HG03571 (cell line): Measurements from ENCODE around the gene NRCAM.
A peak's percentile ranks its signal among the peaks of the same experiment; 100 is the strongest.
"Not testable (repeated sequence)": the region's sequence is repeated elsewhere in the genome, so short reads cannot be mapped to it uniquely, and the experiment has no call there.

Experiments
- ATAC-seq: cut with Tn5 transposase; IDR thresholded peaks from one replicate; pipeline ENCODE4 v1.9.1; 2021; ENCODE audit not compliant: unreplicated experiment

NRCAM gene

DNA sequence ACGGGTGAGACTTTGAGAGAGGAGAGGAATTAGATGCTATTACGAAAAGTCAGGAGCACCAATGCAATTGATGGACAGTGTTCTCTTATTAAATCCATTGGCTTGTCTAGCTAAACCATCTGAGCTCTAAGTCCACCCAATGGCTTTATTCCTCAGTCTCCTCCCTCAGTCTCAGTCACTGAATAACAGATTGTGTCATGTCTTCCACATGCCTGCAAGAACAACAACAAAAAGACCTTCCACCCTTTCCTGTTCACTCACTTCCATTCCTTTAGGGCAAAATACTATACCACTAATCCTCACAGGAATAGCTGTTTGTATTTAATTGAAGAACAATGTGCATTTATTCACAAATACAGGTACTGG lies 171.2 kb downstream of the NRCAM start:
- no peak for ATAC-seq

DNA sequence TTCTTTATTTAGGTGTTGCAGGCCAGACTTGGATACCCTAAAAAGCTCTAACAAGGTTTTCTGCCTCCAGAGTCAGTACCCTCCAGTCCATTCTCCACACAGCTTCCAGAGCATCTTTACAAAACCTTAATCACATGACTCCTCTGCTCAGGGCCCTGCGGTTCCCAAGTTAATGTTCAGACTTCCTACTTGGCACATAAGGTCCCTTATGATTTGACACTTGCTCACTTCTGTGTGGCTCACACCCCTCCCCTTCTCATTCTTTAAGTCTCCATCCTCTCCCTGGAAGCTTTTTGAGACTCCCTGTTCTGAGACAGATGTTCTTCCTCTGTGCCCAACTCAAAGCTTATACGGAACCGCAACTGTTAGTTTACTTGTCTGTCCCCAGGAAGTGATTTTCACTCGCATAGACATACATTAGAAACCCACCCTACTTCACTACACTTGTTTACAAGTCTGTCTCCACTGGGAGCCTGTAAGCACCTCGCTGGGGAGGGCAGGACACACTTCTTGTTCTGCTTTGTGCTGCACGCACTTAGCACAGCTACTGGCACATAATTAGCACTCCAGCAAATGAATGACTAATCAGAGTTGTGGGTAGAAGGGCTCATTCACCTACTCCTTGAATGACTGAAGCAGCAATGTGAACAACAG lies 171.8 kb downstream of the NRCAM start:
- peak; percentile 61 for ATAC-seq

- ATAC-seq: no peak
Measured at GRCh38 chr7:108283252-108283651, 173.0 kb downstream of the NRCAM start.

GRCh38 chr7:108282427-108282996 lies 173.7 kb downstream of the NRCAM start:
- no peak for ATAC-seq

DNA sequence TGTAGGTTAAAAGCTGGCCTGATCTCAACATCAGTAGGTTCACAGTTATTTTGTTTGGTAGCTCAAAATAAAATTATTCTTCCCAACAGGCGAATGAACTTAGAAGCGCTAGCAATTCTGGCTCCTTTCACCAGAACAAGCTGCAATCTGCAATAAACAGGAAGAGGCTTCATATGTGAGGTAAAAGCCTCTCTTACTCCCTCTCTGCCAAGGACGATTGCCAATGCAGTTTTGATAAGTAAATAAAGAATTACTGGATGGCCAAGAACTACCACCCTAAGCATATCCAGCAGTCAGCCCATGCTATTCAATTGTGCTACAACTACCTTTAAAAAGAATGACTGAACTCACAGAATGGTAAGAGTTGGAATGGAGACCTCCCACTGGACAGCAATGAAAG lies 176.1 kb downstream of the NRCAM start:
- no peak for ATAC-seq

GRCh38 chr7:108278776-108279175 lies 177.5 kb downstream of the NRCAM start:
- ATAC-seq: no peak

GRCh38 chr7:108278281-108278680 lies 178.0 kb downstream of the NRCAM start:
- no peak for ATAC-seq

DNA sequence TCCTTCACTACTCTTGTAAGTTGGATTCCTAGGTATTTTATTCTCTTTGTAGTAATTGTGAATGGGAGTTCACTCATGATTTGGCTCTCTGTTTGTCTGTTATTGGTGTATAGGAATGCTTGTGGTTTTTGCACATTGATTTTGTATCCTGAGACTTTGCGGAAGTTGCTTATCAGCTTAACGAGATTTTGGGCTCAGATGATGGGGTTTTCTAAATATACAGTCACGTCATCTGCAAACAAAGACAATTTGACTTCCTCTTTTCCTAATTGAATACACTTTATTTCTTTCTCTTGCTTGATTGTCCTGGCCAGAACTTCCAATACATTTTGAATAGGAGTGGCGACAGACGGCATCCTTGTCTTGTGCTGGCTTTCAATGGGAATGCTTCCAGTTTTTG lies 181.8 kb downstream of the NRCAM start:
- not testable (repeated sequence) for ATAC-seq

DNA sequence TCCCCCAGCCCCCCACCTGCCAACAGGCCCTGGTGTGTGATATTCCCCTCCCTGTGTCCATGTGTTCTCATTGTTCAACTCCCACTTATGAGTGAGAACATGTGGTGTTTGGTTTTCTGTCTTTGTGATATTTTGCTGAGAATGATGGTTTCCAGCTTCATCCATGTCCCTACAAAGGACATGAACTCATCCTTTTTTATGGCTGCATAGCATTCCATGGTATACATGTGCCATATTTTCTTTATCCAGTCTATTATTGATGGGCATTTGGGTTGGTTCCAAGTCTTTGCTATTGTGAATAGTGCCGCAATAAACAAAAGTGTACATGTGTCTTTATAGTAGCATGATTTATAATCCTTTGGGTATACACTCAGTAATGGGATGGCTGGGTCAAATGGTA lies 183.3 kb downstream of the NRCAM start:
- not testable (repeated sequence) for ATAC-seq

DNA sequence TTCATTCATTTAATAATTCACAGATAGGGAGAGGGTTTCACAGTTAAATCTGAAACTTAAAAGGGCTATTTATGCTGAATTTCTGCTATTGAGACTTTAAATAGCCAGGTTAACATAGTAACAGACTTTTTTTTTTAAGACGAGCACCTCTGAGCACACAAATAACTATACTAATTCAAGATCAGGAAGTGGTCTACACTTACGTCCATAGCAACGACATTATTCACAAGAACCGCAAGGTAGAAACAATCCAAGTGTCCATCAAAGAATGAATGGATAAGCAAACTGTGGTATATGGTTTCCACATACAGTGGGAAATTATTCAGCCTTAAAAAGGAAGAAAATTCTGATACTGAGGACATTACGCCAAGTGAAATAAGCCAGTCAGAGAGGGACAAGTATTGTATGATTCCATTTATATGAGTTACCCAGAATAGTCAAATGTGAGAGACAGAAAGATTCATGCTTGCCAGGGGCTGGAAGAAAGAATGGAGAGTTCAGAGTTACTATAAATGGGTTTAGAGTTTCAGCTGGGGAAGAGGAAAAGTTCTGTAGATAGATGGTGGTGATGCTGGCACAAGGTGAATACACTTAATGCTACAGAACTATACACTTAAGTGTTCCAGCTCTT lies 185.7 kb downstream of the NRCAM start:
- no peak for ATAC-seq

DNA sequence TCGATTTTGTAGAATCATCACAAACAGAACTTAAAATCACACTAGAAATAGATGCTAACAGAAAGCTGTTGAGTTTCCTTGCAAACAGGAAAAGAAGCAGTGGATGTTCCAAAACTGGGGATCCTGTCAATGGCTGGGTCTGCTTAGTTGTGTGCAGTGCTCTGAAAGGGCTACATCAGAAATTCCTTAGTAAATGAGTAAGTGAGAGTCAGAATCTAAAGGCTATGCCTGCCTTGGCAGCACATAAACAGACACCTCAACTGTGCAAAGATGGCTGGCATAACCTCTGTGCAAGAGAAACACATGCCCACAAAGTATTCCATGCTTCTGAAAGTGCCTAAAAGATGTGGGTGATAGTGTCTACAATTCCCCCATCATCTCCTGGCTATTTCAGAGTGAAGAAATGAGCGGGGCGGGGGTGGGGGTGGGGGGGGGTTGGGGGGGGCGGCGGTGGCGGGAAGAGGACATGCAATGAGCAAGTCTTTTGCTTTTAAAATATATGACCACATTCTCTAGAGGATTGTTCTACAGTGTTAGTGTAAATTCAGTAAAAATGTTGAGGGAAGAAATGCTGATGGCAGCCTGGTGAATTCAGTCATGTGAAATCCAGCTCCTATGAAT lies 187.9 kb downstream of the NRCAM start:
- ATAC-seq: no peak

GRCh38 chr7:108267615-108268014 lies 188.6 kb downstream of the NRCAM start:
- no peak for ATAC-seq

GRCh38 chr7:108266491-108266890 lies 189.7 kb downstream of the NRCAM start:
- no peak for ATAC-seq

GRCh38 chr7:108266035-108266434 lies 190.2 kb downstream of the NRCAM start:
- no peak for ATAC-seq

GRCh38 chr7:108265007-108265406 lies 191.2 kb downstream of the NRCAM start:
- ATAC-seq: no peak

DNA sequence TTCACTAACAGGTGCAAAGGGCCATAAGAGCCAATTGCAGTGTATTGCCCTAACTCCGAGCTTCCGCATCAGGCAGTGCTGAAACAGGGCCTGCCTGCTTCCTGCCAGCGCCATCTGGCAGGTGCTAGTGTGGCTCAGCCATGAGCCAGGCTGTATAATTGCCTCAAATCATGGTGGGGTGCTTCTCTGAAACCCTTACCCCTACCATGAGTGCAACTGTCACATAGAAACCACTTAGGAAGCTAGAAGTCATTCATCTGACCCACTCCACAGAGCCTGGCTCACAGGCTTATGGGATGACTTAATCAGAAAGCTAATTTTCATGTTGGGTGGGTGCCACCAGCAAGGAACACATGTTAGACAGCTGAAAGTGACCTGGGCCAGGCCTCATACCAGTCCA lies 192.8 kb downstream of the NRCAM start:
- ATAC-seq: no peak

DNA sequence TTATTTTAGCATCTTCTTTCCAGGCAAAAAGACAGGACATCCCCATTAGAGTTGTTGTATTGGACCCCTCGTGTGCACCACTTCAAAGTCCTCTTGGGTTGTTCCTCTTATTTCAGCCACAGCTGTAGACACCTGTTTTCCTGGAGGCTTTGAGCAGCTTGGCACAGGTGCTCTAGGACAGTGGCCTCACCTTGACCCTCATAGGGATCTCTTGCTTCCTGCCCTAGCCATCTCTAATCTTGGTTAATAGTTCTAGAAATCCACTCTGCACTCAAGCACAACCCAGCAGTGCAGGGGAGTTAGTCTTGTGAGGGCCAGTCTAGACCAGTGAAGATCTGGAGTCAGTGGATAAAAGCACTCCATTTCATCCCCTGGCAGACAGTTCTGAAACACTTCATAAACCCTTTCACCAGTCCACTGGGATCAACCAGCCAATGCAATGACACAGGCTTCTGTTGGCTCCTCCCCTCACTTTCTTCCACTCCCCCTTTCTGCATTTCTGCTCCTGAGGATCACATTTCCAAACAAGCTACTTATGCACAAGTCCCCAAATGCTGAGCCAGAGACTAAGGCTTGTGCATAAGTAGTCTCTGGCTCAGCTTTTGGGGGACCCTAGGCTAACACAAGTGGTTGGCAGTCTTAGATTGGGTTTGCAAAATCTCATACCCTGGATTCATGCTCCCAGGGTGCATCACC lies 194.5 kb downstream of the NRCAM start:
- ATAC-seq: no peak

DNA sequence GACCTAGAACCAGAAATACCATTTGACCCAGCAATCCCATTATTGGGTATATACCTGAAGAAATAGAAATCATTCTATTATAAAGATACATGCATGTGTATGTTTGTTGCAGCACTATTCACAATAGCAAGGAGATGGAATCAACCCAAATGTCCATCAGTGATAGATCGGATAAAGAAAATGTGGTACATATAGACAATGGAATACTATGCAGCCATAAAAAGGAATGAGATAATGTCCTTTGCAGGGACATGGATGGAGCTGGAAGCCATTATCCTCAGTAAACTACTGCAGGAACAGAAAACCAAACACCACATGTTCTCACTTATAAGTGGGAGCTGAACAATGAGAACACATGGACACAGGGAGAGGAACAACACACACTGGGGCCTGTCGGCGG lies 196.8 kb downstream of the NRCAM start:
- ATAC-seq: not testable (repeated sequence)

DNA sequence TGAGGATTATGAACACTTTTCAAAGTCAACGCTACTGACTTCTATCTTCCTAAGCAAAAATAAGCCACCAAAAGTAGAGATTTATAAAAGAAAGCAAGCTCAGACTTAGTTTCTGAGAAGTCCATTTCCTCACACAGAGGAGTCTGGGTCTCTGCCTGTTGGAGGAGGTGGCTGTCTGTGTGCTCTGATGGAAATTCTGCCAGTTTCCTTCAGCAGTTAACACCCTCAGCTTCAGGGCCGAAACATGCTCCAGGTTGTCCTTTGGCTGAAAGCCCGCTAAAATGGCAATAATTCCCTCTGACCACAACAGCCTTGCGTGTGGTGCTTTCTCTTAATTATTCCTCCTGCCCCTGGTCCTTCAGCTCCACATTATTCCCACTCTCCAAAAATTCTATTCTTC lies 198.3 kb downstream of the NRCAM start:
- no peak for ATAC-seq

DNA sequence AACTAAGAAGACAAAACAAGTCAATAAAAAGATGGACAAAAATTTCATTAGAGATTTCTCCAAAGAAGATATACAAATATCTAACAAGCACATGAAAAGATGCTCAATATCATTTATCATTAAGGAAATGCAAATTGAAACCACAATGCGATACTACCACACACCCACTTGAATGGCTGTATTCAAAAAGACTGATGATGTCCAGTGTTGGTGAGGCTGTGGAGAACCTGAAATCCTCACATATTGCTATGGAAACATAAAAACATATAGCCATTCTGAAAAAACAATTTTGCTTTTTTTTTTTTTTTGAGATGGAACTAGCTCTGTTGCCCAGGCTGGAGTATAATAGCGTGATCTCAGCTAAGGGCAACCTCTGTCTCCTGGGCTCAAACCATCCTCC lies 202.0 kb downstream of the NRCAM start:
- no peak for ATAC-seq

- ATAC-seq: no peak
Measured at GRCh38 chr7:108253275-108254044, 202.8 kb downstream of the NRCAM start.
